Epithelial cell of proximal tubule (primary cell): Measurements from ENCODE around the gene HDHD3. TPM values are rescaled to one million over a fixed set of nuclear protein-coding genes. Genes with fewer than 3 reads are reported as not detected.

ENCODE experiments used
- DNase-seq: peaks from one replicate; pipeline ENCODE4 v3.0.0-alpha.2; 2011; ENCODE audit warnings: low read depth
- H3K4me3 ChIP-seq: 2 replicates; pipeline ENCODE4 v1.5.1; 2011; ENCODE audit warnings: low read depth, mild to moderate bottlenecking, low read length
- CTCF ChIP-seq: conservative IDR thresholded peaks from 2 replicates; pipeline ENCODE4 v1.5.1; 2012; ENCODE audit warnings: low read depth, mild to moderate bottlenecking, low read length
- total RNA-seq: library from RNA; depleted of rRNA; stranded (reverse); fragments of >200 nt; gene quantifications from 2 replicates; pipeline ENCODE4 v1.2.3, GENCODE V29; 2015

The HDHD3 gene
- total RNA-seq, 1 donor from 2014 or later, result 13.5 TPM

DNA sequence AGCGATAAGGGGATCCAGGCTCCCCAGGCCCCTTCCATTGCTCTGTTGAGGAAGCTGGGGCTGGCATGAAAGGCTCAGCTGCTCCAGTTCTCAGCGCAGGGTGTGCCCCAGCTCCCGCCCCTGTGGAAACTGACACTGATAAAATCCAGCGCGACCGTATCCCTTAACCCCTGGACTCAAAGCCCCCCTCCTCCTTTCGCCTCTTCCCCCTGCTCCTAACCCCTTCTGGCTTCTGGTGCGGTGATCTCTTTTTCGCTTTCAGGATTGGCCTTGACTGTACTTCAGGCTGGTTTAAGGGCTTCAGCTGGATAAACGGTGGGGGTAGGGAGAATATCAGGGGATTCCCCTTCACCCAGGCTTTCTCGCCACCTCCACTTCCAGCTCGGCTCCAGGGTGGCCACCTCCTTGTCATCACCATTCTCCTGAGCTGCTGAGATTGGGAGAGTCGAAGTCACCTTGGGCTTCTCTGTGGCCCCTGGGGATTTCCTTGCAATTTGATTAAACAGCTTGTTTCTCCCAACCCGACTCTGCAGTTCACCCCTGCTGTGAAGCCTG, 26.6 kb downstream of the HDHD3 start:
- TF ChIP-seq CTCF, result no peak
- DNase-seq, result no peak
- H3K4me3 ChIP-seq, result peak overlapping the region; percentile 55

- TF ChIP-seq CTCF, result no peak
- no peak for DNase-seq
- H3K4me3 ChIP-seq, result peak within 1 kb of the TSS; percentile 55
These were observed 27.2 kb downstream of the HDHD3 start, which contains the start of gene BSPRY for GRCh38 chr9:113349445-113350094. Gene BSPRY, plus strand, starts transcription at chr9:113349541. Its CDS starts 39 bp downstream, at chr9:113349580.

- peak overlapping the region; percentile 55 for H3K4me3 ChIP-seq
- no peak for TF ChIP-seq CTCF
- DNase-seq, result no peak
These were observed 27.7 kb downstream of the HDHD3 start for GRCh38 chr9:113349066-113349444.

- DNase-seq, result no peak
- no peak for TF ChIP-seq CTCF
These were observed 28.3 kb downstream of the HDHD3 start for GRCh38 chr9:113348437-113348836.

DNA sequence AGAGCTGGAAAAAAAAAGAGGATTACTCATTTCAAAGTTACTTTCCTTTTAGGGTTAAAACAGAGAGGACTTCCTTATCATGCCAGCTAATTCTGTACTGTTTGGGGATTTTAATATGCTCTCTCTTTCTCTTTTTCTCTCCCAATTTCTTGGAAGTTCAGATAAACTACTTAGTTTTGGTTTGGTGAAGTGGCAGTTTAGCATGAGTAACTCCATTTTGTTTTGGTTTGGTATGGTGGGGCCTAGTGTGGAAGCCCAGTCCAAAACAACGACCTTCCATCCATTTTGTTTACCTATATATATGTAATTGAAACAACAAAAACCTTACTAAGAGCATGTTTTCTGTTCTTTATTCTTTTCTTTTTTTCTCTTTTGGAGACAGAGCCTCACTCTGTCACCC, 31.1 kb downstream of the HDHD3 start:
- no peak overlapping the region for H3K4me3 ChIP-seq
- no peak for DNase-seq
- no peak for TF ChIP-seq CTCF

More at GRCh38 chr9:113348437-113348836, 28.3 kb downstream of the HDHD3 start:
- H3K4me3 ChIP-seq, result no peak overlapping the region

GRCh38 chr9:113345190-113345589, 31.6 kb downstream of the HDHD3 start:
- no peak overlapping the region for H3K4me3 ChIP-seq
- TF ChIP-seq CTCF, result no peak
- no peak for DNase-seq
